Islet of Langerhans (tissue), 1 donor: ENCODE measurements around the gene RERGL.
"Not testable (repeated sequence)": the region's sequence is repeated elsewhere in the genome, so short reads cannot be mapped to it uniquely, and the experiment has no call there.

Experiments
- FAIRE-seq: peaks from one replicate; lab custom pipeline; 2011; peaks lifted over from hg19 to GRCh38; lab: Jason Lieb, UNC

The RERGL gene

DNA sequence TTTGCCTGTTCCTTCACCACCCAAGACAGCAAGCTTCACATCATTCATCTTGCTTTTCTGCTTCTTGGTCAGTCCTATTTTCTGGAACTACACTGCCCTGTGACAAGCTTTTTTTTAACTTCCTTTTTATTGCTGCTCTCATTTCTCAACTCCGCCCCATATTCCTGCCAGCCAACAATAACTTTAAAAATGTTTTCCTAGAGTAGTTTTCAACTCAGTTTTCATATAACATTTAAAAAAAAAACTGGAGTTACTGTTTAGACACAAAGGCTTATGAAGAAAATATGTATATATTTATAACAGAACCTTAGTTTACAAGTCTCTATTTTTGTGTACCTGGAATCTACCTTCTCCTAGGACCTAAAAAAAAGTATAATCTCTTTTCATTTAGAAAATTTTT is at the start of gene RERGL:
Gene RERGL, minus strand, starts transcription at position 101 of the 400 bp plus-strand sequence. Its CDS starts 53 bp downstream, at position 48.
- FAIRE-seq, result no peak

GRCh38 chr12:18139254-18139653 is 49.3 kb upstream of the RERGL start:
- FAIRE-seq, result no peak

DNA sequence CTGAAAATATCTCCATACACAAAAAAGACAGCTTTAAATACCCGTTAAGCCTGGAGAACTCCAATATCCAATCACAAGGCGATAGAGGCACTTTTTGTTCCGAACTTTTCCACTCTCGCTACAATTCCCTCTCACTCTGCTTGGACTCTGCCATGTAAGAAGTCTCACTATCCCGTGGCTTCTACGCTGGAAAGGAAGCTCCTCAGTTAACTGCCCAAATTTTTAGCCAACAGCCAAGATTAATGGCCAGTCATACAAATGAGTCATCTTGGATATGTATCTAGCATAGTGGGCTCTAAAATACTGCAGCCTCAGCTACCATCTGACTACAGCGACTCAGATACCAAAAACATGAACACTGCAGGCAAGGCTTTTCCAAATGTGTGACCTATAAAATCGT is 45.5 kb upstream of the RERGL start:
- no peak for FAIRE-seq

DNA sequence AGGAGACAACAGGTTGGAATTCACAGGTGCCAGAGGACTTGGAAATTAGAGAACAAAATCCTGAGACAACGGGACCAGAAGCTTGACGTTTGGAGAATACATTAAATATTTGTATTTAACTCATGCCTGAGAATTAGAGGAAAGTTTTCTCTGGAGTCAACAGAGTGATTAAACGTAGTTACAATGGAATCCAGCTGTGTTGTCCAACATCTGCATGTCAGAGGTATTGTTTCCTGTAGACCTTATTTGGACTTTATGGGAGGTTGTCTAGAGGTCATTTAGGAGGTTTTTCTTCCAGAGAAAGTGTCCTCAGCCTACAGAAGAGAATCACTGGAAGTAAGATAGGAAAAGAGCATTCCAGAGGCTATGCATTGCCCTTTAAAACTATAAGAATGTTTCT is 45.1 kb upstream of the RERGL start:
- no peak for FAIRE-seq

- FAIRE-seq, result no peak
Measured at GRCh38 chr12:18130851-18131250, 40.9 kb upstream of the RERGL start.

GRCh38 chr12:18123707-18124106 is 33.7 kb upstream of the RERGL start:
- no peak for FAIRE-seq

GRCh38 chr12:18120899-18121298 is 30.9 kb upstream of the RERGL start:
- no peak for FAIRE-seq

DNA sequence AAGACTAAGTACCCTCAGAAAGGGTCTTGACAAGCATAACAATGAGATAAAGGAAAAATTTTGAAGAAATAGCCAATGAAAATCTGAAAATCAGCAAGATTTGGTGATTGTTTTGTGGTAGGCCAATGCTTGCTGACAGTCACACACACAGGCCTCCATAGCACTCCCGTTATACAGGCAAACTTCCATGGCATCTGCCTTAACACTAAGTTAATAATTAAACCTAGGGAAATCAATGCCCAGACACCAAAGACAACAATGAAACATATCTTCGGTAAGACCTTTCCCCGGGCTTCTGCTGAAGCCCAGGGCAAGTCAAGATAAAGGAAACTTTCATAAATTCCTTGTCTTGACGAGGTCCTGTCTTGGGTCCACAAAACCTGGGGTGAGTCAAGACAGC is 18.6 kb upstream of the RERGL start:
- FAIRE-seq, result no peak

DNA sequence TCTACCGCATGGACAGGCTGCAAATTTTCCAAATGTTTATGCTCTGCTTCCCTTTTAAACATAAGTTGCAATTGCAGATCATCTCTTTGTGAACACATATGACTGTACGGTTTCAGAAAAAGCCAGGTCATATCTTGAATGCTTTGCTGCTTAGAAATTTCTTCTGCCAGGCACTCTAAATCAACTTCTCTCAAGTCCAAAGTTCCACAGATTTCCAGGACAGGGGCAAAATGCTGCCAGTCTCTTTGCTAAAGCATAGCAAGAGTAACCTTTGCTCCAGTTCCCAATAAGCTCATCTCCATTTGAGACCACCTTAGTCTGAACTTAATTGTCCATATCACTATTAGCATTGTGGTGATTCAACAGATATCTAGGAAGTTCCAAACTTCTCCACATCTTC is 13.6 kb upstream of the RERGL start:
- FAIRE-seq, result no peak

DNA sequence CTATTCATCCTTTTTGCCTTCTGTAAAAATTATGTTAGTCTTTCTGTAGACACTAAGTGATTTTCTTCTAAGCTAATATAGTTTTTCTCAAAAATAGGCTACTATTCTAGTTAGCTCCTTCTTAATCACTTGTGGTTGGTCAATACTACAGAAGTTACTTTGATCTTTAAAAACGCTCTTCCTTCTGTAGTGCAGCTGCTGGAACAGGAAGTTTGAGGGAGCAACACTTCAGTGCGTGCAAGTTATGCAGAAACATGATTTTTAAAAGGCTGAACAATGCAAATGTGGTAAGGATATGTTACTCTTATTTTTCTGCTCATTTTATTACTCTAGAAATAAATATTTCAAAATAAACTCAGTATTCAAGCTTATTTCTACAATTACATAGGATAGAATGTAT is 11.1 kb upstream of the RERGL start:
- no peak for FAIRE-seq

GRCh38 chr12:18084080-18084479 is 5.9 kb downstream of the RERGL start:
- FAIRE-seq, result no peak

DNA sequence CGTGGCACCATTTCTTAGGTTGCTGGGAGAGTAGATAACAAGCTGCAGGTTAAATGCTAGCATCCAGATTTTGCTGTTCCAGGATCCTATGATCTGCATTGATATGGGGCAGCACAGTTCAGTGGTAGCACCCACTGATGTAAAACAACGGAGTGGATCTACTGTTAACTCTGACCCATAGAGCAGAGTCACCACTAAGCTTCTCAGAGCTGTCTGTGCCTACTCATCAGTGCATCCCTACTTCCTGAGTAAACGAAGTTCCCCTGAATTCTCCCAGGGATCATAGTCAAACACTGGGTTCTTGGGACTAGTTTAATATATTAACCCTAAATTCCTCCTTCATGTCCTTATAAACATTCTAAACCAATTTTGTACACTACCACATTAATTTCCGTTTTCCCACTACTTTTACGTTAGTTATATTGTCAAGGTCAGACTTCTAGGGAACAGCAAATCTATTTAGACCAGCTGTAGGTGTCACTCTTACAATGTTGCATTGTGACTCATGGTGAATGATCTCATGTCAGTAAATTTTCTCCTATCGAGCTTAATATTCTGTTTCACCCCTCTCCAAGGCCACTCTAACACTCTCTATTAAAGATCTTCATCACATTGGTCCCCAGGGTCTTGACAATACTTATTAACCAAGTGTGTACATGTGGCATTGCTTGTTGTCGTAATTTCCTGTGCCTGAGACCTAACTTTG is 10.3 kb downstream of the RERGL start:
- no peak for FAIRE-seq

DNA sequence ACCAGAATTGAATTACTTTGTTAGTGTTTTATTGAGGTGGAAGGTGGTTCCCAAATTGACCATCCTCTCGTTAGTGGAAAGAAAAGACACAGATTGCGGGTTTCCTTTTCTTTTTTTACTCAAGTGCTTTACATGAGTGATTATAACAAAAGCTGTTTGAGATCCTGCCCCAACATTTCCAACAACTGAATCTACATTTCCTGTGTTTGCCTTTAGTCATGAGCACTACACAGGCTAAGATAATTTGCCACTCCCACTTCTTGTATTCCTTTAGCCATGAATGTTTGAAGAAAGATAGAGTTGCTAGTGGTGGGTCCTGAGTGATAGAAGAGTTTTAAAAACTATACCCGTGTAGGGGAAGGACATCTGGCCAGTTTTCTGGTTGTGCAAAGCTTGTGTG is 16.0 kb downstream of the RERGL start:
- no peak for FAIRE-seq

GRCh38 chr12:18072723-18073122 is 17.3 kb downstream of the RERGL start:
- FAIRE-seq, result no peak

GRCh38 chr12:18071336-18071735 is 18.7 kb downstream of the RERGL start:
- FAIRE-seq, result no peak

DNA sequence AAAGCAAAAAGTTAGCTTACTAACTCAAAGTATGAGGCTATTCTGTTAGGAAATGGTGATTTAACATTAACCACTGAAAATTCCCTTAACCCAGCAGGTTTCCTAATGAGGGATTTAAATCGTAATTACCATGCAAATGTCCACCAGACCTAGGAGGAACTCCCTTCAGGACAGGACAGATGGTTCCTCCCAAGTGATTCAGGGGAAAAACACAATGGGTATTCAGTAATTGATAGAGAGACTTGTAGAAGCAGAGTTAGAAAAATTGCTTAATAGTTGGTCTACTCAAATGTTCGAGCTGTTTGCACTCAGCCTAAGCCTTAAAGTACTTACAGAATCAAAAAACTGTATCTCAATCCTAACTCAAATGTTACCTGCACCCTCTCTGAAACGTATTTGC is 21.6 kb downstream of the RERGL start:
- FAIRE-seq, result no peak

GRCh38 chr12:18066666-18067065 is 23.3 kb downstream of the RERGL start:
- FAIRE-seq, result no peak

- FAIRE-seq, result not testable (repeated sequence)
Measured at GRCh38 chr12:18062867-18063266, 27.1 kb downstream of the RERGL start.

- no peak for FAIRE-seq
Measured at GRCh38 chr12:18057051-18057450, 32.9 kb downstream of the RERGL start.

DNA sequence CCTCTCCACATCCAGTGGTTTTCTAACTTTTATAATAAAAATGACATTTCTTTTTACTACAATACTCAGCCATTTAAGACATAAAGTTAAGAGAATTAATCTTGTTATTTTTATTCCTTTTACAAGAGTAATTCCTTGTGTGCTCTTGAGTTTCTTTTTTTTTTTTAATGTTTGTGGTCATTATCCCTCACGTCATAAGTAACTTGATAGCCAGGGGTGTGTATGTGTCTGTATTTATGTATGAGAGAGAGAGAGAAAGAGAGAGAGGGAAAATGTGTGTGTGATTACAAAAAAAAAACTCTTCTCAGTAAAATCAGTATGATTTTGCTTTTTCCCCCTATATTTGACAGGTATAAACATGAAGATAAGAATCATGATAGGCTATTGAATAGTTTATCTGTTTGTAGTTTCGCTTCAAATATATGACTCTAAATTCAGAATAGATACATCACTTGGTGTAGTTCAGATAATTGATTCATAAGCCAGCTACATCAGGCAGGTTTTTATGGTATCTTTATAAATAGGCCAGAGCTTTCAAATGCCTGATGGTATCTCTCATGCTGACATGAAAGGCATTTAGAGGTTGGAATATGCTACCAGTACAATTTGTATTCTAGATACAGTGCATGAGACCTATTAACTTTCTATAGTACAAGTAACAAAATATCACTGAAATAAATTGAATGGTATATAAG is 34.9 kb downstream of the RERGL start:
- FAIRE-seq, result no peak

- FAIRE-seq, result no peak
Measured at GRCh38 chr12:18045446-18045992, 44.5 kb downstream of the RERGL start.

- not testable (repeated sequence) for FAIRE-seq
Measured at GRCh38 chr12:18040060-18040742, 49.8 kb downstream of the RERGL start.
